Right renal pelvis (tissue), 4 donors: ENCODE results near the gene TMEM178A. TPM values are rescaled to one million over a fixed set of nuclear protein-coding genes. Genes with fewer than 3 reads are reported as not detected.
"Not testable (repeated sequence)": the region's sequence is repeated elsewhere in the genome, so short reads cannot be mapped to it uniquely, and the experiment has no call there.

Source experiments
- DNase-seq, 4 donors: peaks; one replicate each; pipeline ENCODE4 v3.0.0-alpha.2; 2013; ENCODE audit warnings: low read depth in 4 of 4, low spot score in 3 of 4, missing footprints in 1 of 4
- polyA plus RNA-seq, 4 donors: library from polyadenylated mRNA; unstranded; fragments of 120-200 nt; gene quantifications; one replicate each; pipeline ENCODE4 v1.2.1, GENCODE V29; 2013; ENCODE audit not compliant: insufficient read length in 4 of 4

The TMEM178A gene
- 100 to 1,000 TPM in 1 of 4 donors, 10 to 100 TPM in 3; 77.2 to 101 (median 84.0) TPM for polyA plus RNA-seq

DNA sequence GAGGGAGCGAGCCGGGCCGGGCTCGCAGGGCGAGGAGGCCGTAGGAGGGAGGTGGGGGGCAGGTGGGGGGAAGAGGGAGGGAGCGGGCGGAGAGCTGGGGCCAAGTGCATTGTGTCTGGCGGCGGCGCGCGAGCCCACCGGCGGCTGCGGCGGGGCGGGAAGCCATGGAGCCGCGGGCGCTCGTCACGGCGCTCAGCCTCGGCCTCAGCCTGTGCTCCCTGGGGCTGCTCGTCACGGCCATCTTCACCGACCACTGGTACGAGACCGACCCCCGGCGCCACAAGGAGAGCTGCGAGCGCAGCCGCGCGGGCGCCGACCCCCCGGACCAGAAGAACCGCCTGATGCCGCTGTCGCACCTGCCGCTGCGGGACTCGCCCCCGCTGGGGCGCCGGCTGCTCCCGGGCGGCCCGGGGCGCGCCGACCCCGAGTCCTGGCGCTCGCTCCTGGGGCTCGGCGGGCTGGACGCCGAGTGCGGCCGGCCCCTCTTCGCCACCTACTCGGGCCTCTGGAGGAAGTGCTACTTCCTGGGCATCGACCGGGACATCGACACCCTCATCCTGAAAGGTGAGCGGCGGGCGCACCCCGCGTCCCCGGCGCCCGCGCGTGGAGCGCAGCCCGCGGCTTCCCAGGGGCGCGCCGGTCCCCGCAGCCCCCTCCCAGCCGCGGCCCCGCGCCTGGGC lies at the start of gene TMEM178A:
Gene TMEM178A, plus strand, starts transcription at position 107 of the 680 bp plus-strand sequence. Its CDS starts 58 bp downstream, at position 165.
- DNase-seq = no peak

DNA sequence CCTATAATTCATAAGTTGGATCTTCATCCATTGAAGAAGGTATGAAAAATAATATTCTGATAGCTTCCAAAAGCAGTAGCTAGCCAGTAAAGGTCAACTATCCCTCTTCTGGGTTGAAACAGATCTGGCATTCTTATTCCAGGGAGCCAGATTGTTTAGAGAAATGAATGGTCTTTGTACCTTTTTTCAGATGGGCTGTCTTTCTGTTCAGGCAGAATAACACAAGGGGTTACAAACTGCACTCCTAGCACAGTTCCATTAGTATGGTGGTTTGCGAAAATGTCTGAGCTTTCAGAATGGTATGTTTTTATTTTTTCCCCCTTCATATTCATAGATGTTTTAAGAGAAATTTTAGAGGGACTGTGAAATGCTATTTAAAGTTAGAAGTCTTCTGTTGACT lies 47.5 kb upstream of the TMEM178A start:
- no peak for DNase-seq

DNA sequence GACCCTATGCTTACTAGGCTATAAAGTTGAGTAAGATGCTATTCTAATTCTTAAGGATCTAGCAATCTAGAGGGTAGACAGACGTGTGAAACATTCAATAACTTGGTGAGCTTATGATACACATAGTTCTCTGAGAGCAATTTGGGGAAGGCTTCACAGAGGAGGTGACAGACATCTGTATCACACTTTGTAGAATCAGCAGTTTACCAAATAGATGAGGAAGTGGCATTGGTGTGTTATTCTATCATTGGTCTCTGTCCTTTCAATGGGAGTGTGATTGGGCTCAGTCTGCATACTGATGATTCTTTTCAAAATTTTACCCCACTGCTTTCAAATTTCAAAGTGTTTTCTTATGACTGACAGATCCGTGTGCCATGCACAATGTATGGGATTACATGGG lies 47.0 kb upstream of the TMEM178A start:
- DNase-seq = no peak

DNA sequence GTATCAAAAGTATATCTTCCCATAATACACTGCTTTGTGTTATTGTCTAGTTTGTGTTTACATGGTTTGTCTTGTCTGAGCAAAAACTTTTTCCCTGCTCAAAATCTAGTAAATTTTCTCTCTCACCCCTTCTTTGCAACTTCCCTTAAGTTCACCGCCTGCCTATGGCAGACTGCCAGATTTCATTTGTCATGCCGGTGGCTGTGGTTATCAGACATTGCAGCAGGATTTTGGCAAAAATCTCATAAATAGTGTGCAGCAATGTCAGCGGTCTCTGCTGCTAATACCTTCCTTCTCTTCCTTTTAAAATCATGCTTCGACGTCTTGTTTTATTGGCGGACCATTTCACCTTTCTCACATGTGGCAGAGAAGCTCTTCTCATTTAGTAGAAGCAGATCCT lies 45.6 kb upstream of the TMEM178A start:
- DNase-seq = peak in 1 of 4 donors; percentile 12

DNA sequence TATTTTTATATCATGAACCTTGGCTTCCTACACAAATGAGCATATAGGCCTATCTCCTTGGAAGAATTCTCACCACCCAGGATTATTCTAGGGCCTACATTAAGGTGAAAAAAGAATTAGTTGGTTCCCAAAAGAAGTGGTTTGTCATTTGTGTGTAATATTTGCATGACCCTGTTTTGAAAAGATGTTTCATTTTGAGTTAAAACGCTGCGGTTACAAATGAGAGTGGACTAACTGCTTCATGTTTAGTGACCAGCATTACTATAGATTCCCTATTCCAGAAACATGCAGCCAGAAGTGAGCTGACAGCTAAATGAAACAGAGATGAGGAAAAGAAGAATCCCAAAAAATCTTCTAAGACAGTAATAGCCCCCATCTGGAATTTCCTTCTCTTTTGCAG lies 44.1 kb upstream of the TMEM178A start:
- DNase-seq = no peak

DNA sequence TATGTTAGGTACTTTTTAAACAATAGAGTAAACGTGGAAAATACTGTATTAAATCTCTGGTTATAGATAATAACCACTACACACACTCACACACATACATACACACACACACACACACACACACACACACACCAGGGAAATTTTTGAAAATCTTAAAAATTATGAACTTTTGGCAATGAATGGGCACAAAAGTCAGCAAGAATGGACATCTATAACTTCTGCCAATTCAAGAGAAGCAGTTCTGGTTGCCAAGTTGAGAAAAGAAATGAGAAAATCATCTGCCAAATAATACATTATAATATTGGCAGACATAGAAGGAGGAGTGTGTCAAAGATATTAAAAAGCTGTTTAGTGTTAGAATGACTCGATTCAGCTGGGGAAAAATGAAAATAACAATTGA lies 42.9 kb upstream of the TMEM178A start:
- DNase-seq = no peak

DNA sequence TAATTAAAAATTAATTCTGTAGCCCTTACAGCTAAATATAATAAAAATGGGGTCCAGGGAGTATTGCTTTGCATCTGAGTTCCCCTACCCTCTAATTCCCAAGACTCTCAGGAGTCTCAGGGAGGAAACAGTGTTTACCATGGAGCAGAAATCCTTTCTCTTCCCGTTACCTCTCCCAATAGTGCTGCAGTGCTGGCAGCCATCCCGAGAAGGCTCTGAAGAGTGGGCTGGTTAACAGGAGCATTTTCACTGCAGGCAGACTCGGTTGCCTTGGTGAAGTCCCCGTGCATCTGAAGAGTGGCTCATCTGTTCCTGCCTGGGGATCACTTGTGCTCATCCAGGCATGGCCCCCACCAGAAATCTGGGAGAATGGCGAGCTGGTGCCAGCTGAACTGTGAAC lies 41.8 kb upstream of the TMEM178A start:
- DNase-seq = no peak

DNA sequence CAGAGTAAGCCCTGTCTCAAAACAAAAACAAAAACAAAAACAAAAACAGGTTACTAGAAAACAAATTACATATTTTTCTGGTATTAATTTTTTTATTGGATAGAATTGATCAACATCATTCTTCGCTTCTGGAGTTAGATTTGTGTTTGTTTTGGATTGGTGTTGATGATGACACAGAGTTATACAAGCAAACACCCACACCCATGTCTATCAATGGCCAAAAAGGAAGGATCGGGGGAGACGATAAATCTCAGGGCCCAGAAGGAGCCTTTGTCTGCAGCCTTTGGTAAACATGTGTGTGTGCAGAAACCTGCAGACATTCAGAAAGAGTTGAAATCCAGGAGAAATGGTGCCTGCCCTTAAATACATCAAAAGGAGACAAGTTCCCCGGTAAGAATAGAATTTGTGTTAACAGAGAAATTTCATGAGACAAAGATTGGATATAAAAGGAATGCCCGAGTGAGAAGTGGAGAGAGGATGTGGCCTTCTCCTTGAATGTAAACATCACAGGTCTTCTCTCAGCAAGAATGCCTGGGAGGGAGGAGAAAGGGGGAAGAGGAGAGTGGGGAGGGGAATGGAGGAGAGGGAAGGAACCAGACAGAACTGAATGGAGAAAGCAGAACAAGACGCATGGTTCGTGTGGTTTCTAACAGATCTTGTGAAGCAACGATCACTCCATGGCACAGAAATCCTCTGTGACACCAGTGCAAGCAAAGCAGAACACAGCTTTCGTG lies 40.4 kb upstream of the TMEM178A start:
- DNase-seq = no peak

DNA sequence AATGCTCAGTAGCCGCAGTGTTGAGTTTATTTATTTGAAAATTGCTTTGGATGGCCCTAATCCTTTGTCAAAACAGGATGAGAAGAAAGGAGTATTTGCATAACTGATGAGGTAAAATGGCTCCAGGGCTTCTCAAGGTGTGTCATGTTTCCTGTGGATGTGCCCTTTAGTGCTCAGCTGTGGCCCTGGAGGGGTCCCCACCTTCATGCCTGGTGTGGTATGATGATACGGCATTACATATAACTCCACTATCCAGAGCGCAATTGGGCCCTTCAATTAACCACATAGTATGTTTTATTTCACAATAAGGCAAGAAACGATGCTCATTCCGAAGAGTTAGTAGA lies 39.8 kb upstream of the TMEM178A start:
- DNase-seq = no peak

DNA sequence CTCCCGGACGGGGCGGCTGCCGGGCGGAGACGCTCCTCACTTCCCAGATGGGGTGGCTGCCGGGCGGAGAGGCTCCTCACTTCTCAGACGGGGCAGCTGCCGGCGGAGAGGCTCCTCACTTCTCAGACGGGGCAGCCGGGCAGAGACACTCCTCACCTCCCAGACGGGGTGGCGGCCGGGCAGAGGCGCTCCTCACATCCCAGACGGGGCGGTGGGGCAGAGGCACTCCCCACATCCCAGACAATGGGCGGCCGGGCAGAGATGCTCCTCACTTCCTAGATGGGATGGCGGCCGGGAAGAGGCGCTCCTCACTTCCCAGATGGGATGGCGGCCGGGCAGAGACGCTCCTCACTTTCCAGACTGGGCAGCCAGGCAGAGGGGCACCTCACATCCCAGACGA lies 37.4 kb upstream of the TMEM178A start:
- DNase-seq = not testable (repeated sequence)

DNA sequence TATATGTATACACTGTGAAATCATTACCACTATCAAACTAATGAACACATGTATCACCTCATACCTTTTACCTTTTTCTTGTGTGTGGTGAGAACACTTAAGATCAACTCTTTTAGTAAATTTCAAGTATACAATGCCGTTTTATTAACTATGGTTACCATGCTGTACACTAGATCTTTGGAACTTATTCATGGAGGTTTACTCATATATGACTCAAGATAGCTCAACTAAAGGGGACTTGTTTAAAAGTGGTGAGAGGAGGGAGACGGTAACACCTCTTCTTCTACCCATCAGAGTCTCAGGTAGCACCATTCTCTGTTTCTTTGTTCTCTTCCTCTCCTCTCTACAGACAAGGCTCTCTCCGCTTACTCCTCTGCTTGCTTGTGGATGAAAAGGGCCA lies 36.1 kb upstream of the TMEM178A start:
- no peak for DNase-seq

DNA sequence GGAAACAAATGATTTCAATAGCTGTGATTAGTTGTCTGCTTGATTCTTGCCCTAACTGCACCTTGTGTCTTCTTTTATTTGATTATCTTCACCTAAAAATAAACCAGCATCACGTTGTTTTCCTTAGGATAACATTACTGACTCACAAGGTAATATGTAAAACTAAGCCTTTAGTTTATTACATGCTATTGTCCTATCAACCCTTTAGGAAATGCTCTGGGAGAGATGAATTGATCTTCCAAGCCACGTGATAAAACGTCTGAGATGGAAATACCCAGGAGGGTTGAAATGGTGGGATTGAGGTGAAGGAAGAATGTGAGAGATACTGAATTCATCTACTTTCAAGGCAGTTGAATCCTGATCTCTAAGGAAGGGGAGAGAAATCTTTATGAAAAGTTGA lies 34.5 kb upstream of the TMEM178A start:
- no peak for DNase-seq

DNA sequence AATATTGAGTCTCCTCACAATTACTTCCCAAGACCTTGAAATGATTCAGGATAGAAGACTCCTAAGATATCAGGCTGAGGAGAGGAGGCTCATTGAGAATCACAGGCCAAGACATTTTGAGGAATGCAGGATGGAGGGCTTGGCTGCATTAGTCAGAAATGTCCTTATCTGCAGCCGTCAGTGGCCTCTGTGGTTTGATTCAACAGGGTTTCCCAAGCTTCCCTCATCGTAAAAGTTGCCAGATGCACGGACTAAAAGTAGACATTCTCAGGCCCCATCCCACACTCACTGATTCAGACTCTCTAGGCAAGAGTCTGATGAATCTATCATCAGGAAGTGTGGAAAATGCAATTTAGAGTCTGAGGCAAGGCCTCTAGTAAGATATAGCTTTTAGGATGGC lies 34.0 kb upstream of the TMEM178A start:
- no peak for DNase-seq

DNA sequence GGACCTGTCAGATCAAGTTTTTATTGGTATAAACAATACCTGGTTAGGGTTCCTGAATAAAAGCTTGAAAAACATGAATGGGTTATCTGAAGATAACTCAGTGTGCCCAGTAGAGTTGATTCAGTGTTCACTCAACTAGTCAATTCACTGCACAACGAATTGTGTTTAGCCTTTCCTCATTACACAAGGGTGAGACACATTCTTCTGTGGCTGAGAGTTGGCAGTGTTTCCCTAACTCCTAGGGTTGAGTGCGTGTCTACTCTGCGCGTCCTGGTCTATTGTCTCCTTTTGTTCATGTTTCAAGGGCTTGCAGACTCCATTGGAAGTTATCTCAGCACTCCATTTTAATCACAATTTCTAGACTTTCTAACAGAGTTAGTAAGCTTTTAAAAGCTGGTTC lies 32.8 kb upstream of the TMEM178A start:
- DNase-seq = no peak

DNA sequence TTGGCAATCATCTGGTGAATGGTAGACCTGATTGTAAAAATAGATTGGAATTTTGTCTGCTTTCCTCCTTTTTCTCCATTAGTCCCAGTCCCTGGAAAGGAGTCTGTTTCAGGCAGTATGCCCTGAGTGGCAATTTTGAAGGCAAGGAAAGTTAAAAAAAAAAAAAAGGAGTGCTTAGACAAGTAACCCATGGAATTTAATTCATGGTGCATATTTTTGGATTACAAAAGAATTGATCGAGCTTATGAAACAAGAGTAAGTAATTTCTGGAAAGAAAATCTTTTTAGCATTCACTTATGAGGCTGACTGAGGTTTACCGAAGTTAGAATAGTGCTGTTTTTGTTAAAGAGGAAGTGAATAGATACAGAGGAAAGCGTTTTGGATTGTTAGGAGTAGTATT lies 29.4 kb upstream of the TMEM178A start:
- DNase-seq = no peak

DNA sequence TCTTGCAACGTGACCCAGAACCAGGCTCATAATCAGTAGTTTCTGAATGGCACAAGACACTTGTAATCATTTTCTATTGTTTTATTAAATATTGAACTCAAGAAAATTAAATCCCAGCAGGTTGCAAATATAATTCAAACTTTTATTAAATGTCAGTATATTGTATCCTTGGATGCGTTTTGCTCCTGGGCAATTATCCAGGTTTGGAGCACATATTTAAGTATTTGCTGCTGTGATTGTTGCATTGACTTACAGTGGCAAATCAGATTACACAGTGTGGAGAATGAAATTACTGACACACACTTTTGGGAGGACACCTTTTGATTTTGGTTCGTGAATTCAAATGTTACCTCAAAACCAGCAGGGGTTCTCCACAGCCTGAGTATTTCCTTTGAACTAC lies 27.1 kb upstream of the TMEM178A start:
- DNase-seq = no peak

DNA sequence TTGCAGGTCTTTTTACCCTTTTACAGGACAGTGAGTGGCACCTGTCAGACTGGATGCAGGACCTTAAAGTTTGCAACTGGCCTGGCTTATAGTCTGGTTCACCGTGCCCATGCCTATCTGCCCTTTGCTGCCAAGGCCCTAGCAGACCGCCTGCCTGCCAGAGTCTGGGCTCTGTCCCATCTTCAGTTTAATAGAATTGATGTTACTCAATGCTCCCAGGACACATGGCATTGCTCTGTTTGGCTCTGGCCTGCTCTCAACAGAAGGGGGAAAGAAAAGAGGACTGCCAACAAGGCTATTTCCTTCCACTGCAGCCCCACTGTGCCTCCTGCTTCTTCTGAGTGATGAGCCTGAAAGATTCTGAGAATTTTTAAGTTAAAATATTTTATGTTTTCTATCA lies 25.6 kb upstream of the TMEM178A start:
- no peak for DNase-seq

DNA sequence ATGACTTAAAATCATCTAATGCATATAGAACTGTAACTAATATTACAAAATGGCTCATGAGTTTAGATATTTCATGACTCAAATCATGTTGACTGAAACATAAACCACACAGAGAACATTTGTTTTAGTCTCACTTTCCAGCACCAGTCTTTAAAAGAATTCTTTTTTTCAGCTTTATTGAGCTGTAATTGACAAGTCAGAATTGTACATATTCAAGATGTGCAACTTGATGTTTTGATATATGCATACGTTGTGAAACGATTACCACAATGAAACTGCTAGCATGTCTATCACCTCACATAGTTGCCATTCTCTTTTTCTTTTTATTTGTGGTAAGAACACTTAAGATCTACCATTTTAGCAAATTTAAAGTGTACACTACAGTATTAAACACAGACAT lies 25.0 kb upstream of the TMEM178A start:
- no peak for DNase-seq

DNA sequence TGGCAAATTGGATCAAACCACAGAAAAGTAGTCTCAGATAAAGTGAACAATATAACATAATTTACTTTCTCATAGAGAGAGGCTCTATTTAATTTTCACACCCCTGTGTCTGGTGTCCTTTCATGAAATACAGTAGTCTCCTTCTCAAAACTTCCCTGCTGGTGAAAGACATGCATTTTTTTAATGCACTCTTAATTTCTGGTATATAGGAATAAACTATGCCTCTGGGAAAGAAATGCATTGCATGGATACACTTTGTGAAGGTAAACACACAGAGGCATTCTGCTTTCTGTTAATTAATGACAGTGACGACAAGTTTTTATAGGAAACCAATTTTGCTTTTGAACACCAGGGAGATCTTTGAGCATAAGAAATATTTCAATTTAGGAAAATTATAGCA lies 24.1 kb upstream of the TMEM178A start:
- no peak for DNase-seq

DNA sequence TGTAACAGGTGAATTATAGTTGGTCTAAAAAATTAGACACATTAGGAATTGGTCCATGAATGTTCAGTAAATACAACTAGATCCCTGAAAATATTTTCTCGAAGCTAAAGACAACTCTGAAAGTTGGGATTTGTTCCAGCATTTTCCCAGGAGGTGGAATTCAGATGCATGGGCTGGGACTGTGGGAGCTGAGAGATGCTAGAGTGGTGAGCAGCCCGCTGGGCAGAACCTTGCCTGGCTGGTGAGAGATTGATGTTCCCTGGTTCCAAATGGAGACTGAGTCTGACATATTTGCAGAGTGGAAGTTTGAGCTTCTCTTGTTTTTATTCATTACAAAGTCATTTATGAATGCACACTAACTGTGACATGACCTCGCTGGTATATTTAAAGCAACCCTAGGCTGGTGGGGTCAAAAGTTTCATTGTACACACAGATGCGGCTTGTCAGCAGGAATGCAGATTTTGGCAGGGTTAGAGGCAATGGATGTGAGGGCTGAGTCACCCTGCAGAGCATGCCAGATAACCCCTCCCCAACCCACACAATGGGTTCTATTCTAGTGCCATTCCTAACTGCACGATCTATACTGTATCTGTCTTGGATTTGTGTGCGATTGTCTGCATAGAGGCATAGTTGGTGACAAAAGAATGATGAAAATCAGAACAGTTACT lies 23.5 kb upstream of the TMEM178A start:
- DNase-seq = no peak

DNA sequence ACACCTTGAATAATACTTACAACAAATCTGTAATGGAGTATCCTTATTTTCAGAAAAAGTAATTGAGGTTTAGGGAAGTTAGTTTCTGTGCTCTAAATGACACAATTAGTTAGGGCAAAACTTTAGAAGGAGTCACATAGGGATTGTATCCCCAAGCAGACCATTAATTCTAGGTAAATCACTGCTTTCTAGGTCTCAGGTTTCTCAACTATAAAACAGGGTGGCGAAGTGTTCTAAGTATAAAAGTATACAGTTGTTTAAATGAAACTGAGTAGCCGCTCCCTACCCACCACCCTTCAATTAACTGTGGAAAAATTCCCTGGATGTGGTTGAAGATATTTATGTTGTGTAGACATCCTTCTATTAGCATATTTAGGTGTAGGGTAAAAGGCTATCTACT lies 19.9 kb upstream of the TMEM178A start:
- DNase-seq = no peak

DNA sequence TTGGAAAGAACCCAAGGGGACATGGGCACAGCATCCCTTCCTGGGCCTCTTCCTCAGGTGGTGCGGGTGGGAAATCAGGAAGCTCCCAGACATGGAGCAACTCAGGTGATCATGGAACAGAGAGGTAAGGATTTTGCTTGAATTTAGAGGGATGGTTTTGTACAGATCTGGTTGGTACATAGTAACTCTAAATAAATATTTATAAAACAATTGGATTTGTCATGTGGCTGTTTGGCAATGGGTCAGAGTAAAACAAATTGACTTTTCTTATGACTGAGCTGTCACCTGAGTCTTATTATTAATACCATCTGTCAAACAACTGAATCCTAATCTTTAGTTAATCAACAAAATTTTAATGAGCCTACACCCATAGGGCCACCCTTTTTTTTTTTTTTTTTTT lies 19.4 kb upstream of the TMEM178A start:
- no peak for DNase-seq
